HTR-8/SVneo (cell line): Measurements from ENCODE around the gene ZNF329.

Experiments used
- DNase-seq: peaks from one replicate; pipeline ENCODE4 v3.0.0; 2011; ENCODE audit warnings: low spot score, mixed read lengths; ENCODE audit not compliant: insufficient read length
- FAIRE-seq: peaks from 2 replicates; lab custom pipeline; 2011; peaks lifted over from hg19 to GRCh38; lab: Jason Lieb, UNC

ZNF329 gene

DNA sequence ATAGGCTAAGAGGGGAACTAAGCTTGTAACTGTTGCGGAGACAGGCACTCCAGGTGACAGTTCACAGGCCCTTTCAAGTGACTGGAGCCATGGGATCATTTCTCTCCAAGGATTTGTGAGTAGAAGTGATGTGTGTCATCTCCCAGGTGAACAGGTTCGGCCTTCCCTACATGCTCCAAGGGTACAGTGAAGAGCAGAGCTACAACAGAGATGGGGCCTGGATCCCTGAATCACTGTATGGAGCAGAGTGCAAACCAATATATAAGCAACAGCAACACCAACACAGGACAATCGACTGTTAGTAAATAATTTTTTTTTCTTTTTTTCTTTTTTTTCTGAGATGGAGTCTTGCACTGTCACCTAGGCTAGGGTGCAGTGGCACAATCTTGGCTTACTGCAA, 67.6 kb downstream of the ZNF329 start:
- DNase-seq = no peak
- FAIRE-seq = no peak

GRCh38 chr19:58079792-58080191, 70.8 kb downstream of the ZNF329 start:
- FAIRE-seq = no peak
- no peak for DNase-seq
